Measurements from ENCODE around the gene CASZ1.

DNA sequence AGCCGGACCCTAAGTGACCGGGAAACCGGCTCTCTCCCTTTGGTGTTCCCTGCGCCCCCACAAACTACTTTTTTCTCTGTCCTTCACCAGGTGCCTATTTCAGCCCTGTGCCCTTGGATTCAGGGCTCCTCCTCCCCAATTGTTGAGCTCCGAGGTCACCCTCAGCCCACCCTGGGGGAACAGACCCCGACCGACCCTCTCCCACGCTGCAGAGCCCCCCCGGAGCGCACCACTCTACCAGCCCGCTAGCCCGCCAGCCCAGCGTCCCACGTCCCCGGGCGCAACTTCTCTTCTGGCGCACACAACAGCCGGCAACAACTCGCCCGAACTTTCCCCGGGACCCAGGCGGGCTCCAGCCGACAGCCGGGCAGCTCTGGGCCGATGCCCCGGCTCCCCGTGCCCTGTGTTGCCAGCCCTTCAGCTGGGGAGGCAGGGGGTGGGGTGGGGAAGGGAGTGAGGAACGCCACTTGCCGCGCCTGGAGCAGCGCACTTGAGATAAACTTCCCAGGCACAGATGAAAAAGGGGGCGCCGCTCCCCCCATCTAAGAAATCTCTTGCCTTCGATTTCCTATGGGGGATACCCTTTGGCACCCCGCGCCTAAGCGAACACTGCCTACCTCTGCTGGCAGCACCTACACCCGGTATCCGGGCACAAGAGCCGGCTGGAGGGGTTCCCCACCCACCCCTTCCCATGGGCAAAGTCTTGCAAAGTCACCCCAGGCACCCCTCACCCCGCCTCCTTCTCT lies 997 bp downstream of the CASZ1 start:
- TF ChIP-seq, protein P1, sequence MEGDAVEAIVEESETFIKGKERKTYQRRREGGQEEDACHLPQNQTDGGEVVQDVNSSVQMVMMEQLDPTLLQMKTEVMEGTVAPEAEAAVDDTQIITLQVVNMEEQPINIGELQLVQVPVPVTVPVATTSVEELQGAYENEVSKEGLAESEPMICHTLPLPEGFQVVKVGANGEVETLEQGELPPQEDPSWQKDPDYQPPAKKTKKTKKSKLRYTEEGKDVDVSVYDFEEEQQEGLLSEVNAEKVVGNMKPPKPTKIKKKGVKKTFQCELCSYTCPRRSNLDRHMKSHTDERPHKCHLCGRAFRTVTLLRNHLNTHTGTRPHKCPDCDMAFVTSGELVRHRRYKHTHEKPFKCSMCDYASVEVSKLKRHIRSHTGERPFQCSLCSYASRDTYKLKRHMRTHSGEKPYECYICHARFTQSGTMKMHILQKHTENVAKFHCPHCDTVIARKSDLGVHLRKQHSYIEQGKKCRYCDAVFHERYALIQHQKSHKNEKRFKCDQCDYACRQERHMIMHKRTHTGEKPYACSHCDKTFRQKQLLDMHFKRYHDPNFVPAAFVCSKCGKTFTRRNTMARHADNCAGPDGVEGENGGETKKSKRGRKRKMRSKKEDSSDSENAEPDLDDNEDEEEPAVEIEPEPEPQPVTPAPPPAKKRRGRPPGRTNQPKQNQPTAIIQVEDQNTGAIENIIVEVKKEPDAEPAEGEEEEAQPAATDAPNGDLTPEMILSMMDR (IDR thresholded peaks at IDR 0.05; ENCODE audit: extremely low read depth in 1 of 2, insufficient read depth in 1 of 2, low read depth in 1 of 2, low read length in 2 of 2), result no peak
- TF ChIP-seq FOS (IDR thresholded peaks at IDR 0.05; ENCODE audit: borderline replicate concordance, insufficient read depth, low read length), result no peak
- TF ChIP-seq POLR2A (IDR thresholded peaks at IDR 0.05; ENCODE audit: low read depth, low read length), result no peak
- peak; percentile 39 for TF ChIP-seq EZH2 (IDR thresholded peaks at IDR 0.05; ENCODE audit: borderline replicate concordance, low read depth, low read length, severe bottlenecking)
